Spinal cord (tissue), 10 donors: ENCODE measurements around the gene TJP1. TPM values are rescaled to one million over a fixed set of nuclear protein-coding genes. Genes with fewer than 3 reads are reported as not detected.
"Not testable (repeated sequence)": the region's sequence is repeated elsewhere in the genome, so short reads cannot be mapped to it uniquely, and the experiment has no call there.

ENCODE experiments used
- DNase-seq, 6 donors: peaks; one replicate each; pipeline versions ENCODE4 v3.0.0 to v3.0.0-alpha.2; 2013 to 2015; ENCODE audit warnings: low spot score in 6 of 6, low read depth in 4 of 6
- H3K27ac ChIP-seq: one replicate; pipeline ENCODE4 v1.5.1; 2013; ENCODE audit warnings: low read depth, low read length, control low read depth
- H3K27me3 ChIP-seq: one replicate; pipeline ENCODE4 v1.6.1; 2013; ENCODE audit warnings: low read length; ENCODE audit not compliant: control insufficient read depth, insufficient read depth
- H3K36me3 ChIP-seq: one replicate; pipeline ENCODE4 v1.6.1; 2013; ENCODE audit warnings: low read length; ENCODE audit not compliant: control insufficient read depth, insufficient read depth
- H3K4me1 ChIP-seq: one replicate; pipeline ENCODE4 v1.6.1; 2013; ENCODE audit warnings: low read length; ENCODE audit not compliant: control insufficient read depth, insufficient read depth
- H3K4me3 ChIP-seq: one replicate; pipeline ENCODE4 v1.5.1; 2013; ENCODE audit warnings: low read depth, low read length, control low read depth
- H3K9me3 ChIP-seq: one replicate; pipeline ENCODE4 v1.6.1; 2013; ENCODE audit warnings: low read length; ENCODE audit not compliant: control insufficient read depth, insufficient read depth
- WGBS: methylation state at CpG from one replicate; pipeline ENCODE4 v1.1.5; 2013; ENCODE audit warnings: missing lambda C conversion rate; ENCODE audit not compliant: insufficient coverage; 5-methylcytosine and 5-hydroxymethylcytosine counted together
- polyA plus RNA-seq, 2 donors: library from polyadenylated mRNA; unstranded; fragments of 120-200 nt; gene quantifications; one replicate each; pipeline ENCODE4 v1.2.1, GENCODE V29; 2013; ENCODE audit not compliant: insufficient read length in 2 of 2
- total RNA-seq, 2 donors: library from RNA; depleted of rRNA in 1 of 2; stranded (reverse); fragments of 120-200 nt in 1 of 2; fragments of >200 nt in 1 of 2; gene quantifications; one replicate each; pipeline versions ENCODE4 v1.2.3 to v1.2.4, GENCODE V29; 2013 to 2014
- donor health status: healthy.

TJP1 gene
- total and polyA plus RNA-seq, 4 donors: 95.2 to 192 (median 127) TPM

DNA sequence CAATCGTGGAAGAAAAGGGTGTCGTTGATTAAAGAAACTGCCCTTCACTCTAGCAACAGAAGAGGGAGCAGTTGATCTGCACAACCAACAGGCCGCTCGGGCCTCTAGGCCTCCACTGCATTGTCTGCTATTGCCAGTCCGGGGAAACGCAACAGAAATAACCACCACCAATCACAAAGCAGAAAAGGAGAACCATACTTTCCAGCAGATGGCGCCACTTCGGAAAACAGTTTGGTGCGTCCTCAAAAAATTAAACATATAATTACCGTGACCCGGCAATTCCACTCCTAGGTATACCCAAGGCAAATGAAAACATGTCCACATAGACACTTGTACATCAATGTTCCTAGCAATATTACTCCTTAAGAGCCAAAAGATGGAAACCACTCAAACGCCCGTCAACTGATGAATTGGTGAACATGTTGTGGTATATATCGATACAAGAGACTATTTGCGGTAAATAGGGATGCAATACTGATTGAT lies 154.1 kb downstream of the TJP1 start:
- no peak overlapping the region for H3K27ac ChIP-seq
- H3K9me3 ChIP-seq: peaks cover 2% of the 10 kb centered on the region
- no peaks in the 10 kb centered on the region for H3K27me3 ChIP-seq
- no peaks in the 10 kb centered on the region for H3K36me3 ChIP-seq
- WGBS: 54% methylated on average over 10 of the region's 15 CpGs
- H3K4me3 ChIP-seq: no peak overlapping the region
- peak in 2 of 6 donors; percentile 60 to 77 for DNase-seq
- peaks cover 6% of the 10 kb centered on the region for H3K4me1 ChIP-seq

DNA sequence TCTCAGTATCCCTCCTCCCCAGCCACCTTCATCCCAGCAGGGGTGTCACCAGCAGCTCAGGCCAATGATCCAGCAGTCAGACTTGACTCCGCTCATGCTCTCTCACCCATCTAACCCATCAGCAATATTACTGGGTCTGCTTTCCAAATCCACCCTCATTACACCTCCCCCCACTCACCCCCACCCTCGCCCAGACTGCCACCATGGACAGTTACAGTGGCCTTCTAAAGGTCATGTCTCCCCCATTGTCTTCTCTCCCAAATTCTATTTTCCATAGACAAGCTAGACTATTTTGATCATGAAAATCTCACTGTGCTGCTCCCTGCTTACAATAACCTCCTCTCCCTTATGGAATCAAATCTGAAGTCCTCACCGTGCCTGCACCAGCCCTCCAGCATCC lies 156.0 kb downstream of the TJP1 start:
- peaks cover 3% of the 10 kb centered on the region for H3K4me1 ChIP-seq
- 94% methylated on average over 3 of the region's 3 CpGs for WGBS
- DNase-seq: no peak
- no peak overlapping the region for H3K4me3 ChIP-seq
- no peak overlapping the region for H3K27ac ChIP-seq
- no peaks in the 10 kb centered on the region for H3K27me3 ChIP-seq
- H3K36me3 ChIP-seq: no peaks in the 10 kb centered on the region
- H3K9me3 ChIP-seq: peaks cover 2% of the 10 kb centered on the region

DNA sequence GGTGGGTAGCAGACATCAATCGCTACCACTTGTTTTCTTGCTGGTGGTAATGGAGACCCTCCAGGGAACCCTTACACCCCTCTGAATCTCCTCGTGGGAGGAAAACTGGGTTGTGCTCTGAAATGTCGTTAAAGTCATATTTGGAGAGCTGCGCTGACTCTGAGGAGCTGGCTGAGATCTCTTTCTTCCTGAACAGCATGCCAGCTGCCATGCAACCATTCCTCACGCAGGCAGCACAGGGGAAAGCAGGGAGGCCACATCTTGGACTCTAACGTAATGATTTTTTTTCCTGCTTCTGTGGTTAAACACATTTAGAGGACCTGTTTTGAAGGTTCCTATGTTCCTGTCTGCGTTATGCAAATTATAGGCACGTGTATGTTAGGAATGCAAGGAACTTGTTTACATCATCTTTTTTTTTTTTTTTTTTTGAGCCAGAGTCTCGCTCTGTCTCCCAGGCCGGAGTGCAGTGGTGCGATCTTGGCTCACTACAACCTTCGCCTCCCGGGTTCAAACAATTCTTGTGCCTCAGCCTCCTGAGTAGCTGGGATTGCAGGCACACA lies 156.7 kb downstream of the TJP1 start:
- no peak overlapping the region for H3K4me3 ChIP-seq

DNA sequence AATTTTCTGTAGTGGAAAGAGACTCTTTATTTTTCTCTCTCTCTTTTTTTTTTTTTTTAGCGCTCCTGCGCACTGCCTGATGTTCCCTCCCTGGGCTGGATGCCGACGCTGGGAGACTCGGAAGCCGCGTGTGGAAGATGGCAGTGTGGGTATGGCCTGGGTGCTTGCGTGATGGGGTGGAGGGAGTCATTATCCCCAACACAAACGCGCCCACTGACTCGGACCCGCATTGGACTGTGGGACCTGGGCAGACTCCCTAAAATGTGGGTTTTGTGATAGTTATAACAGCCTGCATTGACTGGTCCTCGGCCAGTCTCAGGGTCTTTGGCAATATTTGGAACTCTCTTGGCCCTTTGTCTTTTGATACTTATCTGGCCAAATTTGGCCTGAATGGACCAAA lies 157.9 kb downstream of the TJP1 start:
- no peak overlapping the region for H3K4me3 ChIP-seq
- DNase-seq: no peak
- peaks cover 2% of the 10 kb centered on the region for H3K9me3 ChIP-seq
- no peak overlapping the region for H3K27ac ChIP-seq
- H3K27me3 ChIP-seq: no peaks in the 10 kb centered on the region
- WGBS: 95% methylated on average over 6 of the region's 13 CpGs
- no peaks in the 10 kb centered on the region for H3K36me3 ChIP-seq
- H3K4me1 ChIP-seq: peaks cover 3% of the 10 kb centered on the region

More for the DNA sequence above, 156.7 kb downstream of the TJP1 start:
- Histone ChIP-seq H3K4me1 (peaks cover 3% of the 10 kb centered on the region), H3K9me3 (peaks cover 2% of the 10 kb centered on the region), H3K36me3 (no peaks in the 10 kb centered on the region), H3K27ac (no peak overlapping the region), H3K27me3 (no peaks in the 10 kb centered on the region)
- peak in 2 of 6 donors; percentile 45 to 61 for DNase-seq
- WGBS: 50% methylated on average over 2 of the region's 13 CpGs

- H3K27ac ChIP-seq, H3K36me3 ChIP-seq, DNase-seq, H3K4me3 ChIP-seq, H3K4me1 ChIP-seq, H3K27me3 ChIP-seq, H3K9me3 ChIP-seq: not testable (repeated sequence)
- 100% methylated on average over 2 of the region's 6 CpGs for WGBS
Measured at GRCh38 chr15:29657476-29657817, 164.8 kb downstream of the TJP1 start.

- Histone ChIP-seq H3K4me1 (no peaks in the 10 kb centered on the region), H3K27me3 (no peaks in the 10 kb centered on the region), H3K4me3 (no peak overlapping the region), H3K9me3 (peaks cover 5% of the 10 kb centered on the region), H3K27ac (no peak overlapping the region), H3K36me3 (no peaks in the 10 kb centered on the region)
- 80% methylated on average over 23 of the region's 33 CpGs for WGBS
- DNase-seq: no peak
Measured at GRCh38 chr15:29656636-29657475, 165.4 kb downstream of the TJP1 start.

DNA sequence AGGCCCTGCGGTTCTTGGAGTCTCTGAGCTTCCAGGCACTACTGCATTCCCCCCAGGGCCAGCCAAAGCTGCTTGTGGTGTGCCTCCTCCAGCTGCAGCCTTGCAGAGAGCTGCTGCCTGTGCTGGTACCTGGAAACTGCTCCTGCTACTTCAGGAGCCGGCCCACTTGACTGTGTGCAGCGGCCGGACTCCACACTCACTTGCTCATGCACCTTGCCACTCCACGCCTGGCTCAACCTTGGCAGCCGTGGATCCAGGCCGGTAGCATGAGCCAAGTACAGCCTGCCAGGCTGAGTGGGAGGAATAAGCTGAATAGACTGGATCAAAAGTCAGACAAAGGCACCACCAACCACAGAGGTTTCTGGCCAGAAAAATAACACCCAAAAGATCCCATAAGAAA lies 169.7 kb downstream of the TJP1 start:
- no peaks in the 10 kb centered on the region for H3K27me3 ChIP-seq
- H3K36me3 ChIP-seq: no peaks in the 10 kb centered on the region
- no peaks in the 10 kb centered on the region for H3K4me1 ChIP-seq
- peaks cover 5% of the 10 kb centered on the region for H3K9me3 ChIP-seq
- no peak overlapping the region for H3K27ac ChIP-seq
- no peak for DNase-seq
- WGBS: 97% methylated on average over 6 of the region's 7 CpGs
- H3K4me3 ChIP-seq: no peak overlapping the region

GRCh38 chr15:29651476-29652233 lies 170.6 kb downstream of the TJP1 start:
- H3K27me3 ChIP-seq: no peaks in the 10 kb centered on the region
- 93% methylated on average over 9 of the region's 11 CpGs for WGBS
- no peaks in the 10 kb centered on the region for H3K4me1 ChIP-seq
- no peak overlapping the region for H3K27ac ChIP-seq
- no peak overlapping the region for H3K4me3 ChIP-seq
- peaks cover 5% of the 10 kb centered on the region for H3K9me3 ChIP-seq
- H3K36me3 ChIP-seq: no peaks in the 10 kb centered on the region
- DNase-seq: no peak
